SIG-M5 (cell line): ENCODE measurements around the gene SHANK1.
"Not testable (repeated sequence)": the region's sequence is repeated elsewhere in the genome, so short reads cannot be mapped to it uniquely, and the experiment has no call there.

Experiments used
- DNase-seq: peaks from one replicate; lab custom pipeline; 2025; lab: John Stamatoyannopoulos, UW

SHANK1 gene

GRCh38 chr19:50633973-50634372 lies 85.6 kb downstream of the SHANK1 start:
- DNase-seq: no peak

DNA sequence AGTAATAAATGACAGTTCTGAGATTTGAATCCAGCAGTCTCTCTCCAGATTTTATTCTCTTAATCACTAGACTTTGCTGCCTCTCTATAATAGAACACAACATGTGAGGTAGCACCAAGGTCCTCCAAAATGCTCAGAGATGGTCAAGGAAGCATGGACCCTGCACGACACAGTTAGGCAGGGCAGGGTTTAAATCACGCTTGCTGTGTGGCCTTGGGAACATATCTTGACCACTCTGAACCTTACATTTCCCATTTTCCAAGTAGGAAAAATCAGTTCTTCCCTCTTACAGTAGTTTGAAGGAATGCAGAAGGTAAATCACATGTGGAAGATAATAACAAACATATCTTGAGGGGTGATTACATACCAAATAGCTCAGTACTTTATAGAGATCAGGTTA lies 86.2 kb downstream of the SHANK1 start:
- DNase-seq: no peak

- DNase-seq: no peak
Measured at GRCh38 chr19:50632151-50632835, 87.3 kb downstream of the SHANK1 start.

DNA sequence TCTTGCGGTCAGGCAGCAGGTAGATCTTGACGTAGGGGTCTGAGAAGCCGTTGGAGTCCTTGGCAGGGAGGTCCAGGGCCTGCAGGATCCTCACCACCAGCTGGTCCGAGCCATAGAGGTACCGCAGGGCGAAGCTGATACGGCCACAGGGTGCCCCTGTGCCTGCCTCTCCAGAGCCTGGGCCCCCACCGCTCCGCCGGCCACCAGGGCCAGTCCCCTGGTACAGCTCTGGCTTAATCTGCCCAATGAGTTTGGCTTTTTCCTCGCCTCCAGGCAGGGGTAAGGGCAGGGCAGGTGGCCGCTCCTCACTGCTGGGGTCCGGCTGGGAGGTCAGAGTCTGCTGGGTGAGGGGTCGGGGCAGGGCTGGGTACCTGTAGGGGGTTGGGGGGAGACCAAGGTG lies 89.8 kb downstream of the SHANK1 start:
- no peak for DNase-seq

GRCh38 chr19:50629194-50629593 lies 90.4 kb downstream of the SHANK1 start:
- no peak for DNase-seq

DNA sequence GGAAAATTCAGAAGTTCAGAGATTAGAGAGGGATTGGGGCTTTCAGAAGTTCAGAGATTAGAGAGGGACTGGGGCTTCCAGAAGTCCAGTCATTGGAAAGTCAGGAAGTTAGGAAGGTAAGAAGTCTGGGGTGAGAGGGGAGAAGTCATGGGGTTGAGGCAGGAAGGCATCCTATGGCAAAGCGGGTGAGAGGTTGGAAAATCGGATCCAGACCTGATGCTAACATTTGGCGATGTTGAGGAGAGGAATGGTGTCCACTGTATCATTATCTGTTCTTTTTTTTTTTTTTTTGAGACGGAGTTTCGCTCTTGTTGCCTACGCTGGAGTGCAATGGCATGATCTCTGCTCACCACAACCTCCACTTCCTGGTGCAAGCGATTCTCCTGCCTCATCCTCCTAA lies 91.1 kb downstream of the SHANK1 start:
- no peak for DNase-seq

DNA sequence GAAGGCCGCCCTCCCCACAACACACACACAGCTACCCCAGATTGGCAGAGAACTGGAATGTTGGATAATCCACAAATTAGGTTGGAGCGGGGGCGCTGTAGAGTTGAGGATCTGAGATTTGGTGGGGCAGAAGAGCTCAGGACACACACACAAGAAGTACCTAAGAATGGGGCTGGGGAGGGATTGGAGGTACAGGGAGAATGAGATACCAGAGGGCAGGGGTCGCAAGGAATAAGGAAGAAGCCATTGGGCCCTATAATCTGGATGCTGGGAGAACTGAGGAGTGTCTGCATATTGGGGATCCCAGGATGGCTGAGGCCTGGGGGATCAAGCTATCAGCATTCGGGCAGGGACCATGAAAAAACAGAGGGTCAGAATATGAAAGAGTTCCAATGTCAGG lies 91.5 kb downstream of the SHANK1 start:
- no peak for DNase-seq

GRCh38 chr19:50626795-50627194 lies 92.8 kb downstream of the SHANK1 start:
- no peak for DNase-seq

DNA sequence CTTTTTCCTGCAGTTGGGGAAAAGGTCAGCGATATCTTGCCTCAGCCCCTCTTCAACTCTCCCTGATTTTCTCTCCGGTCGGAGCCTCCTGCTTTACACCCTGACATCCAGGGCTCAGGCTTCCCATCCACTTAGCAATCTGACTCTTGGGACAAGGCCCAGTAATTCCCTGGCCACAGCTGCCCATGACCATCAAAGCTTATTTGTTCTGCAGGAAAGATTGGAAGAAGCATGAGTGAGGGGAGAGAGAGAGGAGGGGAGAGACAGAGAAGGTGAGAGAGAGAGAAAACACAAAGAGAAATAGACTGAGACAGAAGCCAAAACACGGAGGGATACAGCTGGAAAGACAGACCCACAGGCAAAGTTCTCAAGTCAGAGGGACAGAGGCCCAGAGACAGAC lies 93.6 kb downstream of the SHANK1 start:
- no peak for DNase-seq

DNA sequence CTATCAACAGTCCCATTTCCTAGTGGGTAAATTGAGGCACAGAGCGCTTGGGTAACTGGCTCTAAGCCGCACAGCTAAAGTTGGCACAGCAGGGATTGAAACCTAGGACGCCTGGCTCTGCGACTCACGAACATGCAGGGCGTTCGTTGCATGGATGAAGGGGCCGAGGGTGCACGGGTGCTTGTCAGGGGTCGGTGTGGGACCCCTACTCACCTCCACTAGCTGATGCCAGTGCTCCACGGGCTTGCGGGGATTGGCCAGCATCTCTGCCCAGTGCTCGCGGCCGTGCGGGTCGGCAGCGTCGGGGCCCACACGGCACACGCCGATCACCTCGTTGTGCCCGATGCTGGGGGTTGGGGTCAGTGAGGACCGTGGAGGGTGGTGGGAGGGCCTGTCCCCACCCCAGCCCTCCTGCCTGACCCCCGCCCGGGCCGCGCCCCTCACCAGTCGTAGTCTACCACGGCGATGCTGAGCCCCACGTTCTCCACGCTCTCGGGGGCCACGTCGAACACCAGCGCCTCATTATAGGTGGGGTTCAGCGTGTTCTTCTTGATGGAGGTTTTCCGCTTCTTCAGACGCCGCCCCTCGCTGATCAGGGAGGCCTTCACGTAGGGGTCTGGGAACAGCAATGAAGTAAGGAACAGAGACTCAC lies 94.5 kb downstream of the SHANK1 start:
- no peak for DNase-seq

- DNase-seq: not testable (repeated sequence)
Measured at GRCh38 chr19:50620394-50620906, 99.2 kb downstream of the SHANK1 start.

- DNase-seq: not testable (repeated sequence)
Measured at GRCh38 chr19:50619184-50619583, 100.4 kb downstream of the SHANK1 start.

DNA sequence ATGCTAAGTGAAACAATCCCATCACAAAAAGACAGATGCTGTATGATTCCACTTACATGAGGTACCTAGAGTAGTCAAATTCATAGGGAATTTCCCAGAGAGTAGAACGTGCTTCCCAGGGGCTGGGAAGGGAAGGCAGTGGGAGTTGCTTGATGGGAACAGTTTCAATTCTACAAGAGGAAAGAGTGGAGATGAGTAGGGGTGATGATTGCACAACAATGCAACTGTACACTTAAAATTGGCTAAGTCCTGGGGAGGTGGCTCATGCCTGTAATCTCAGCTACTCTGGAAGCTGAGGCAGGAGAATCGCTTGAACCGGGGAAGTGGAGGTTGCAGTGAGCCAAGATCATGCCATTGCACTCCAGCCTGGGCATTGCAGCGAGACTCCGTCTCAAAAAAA lies 101.2 kb downstream of the SHANK1 start:
- DNase-seq: not testable (repeated sequence)

DNA sequence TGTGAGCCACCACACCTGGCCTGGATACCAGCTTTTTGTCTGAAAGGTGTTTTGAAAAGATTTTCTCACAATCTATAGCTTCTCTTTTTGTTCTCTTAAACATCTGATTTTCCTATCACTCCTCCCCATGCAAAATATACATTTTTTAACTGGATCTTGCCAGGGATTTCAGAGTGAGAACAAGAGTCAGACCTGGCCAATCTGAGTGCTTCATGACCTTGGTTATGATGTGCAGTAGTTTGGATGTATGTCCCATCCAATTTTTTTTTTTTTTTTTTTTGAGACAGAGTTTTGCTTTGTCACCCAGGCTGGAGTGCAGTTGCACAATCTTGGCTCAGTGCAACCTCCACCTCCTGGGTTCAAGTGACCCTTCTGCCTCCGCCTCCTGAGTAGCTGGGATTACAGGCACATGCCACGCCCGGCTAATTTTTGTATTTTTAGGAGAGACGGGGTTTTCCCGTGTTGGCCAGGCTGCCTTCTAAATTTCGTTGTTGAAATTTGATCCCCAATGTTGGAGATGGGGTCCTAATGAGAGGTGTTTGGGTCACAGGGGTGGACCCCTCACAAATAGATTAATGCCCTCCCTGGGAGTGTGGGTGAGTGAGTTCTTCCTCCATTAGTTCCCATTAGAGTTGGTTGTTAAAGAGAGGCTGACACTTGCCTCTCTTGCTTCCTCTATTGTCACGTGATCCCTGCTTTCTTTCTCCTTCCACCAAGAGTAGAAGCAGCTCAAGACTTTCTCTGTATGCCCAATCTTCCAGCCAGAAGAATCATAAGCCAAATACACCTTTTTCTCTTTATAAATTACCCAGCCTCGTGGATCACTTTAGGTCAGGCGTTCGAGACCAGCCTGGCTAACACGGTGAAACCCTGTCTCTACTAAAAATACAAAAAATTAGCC lies 106.8 kb downstream of the SHANK1 start:
- not testable (repeated sequence) for DNase-seq
